CD4-positive, alpha-beta T cell (primary cell): ENCODE results near the gene C3orf52. TPM values are rescaled to one million over a fixed set of nuclear protein-coding genes. Genes with fewer than 3 reads are reported as not detected.
A peak's percentile ranks its signal among the peaks of the same experiment; 100 is the strongest.

ENCODE experiments used
- ATAC-seq: fragments of 200-7000 bp; cut with Tn5 transposase; one replicate; pipeline ENCODE4 v1.10.0; 2022; ENCODE audit warnings: mild to moderate bottlenecking; ENCODE audit not compliant: poor library complexity
- CTCF ChIA-PET: fragments of 350-600 bp; sonication (Branson Sonifier 250); formaldehyde crosslinking; loops from one replicate; lab custom pipeline; 2021; ENCODE audit warnings: antibody characterized with exemption, inconsistent platforms; lab: Charles Lee
- POLR2A ChIA-PET: fragments of 350-600 bp; sonication (Branson Sonifier 250); formaldehyde crosslinking; loops from one replicate; lab custom pipeline; 2021; ENCODE audit warnings: antibody characterized with exemption, inconsistent platforms; lab: Charles Lee
- DNase-seq, 14 experiments: peaks; one replicate each; pipeline ENCODE4 v3.0.0-alpha.2; 2013 to 2020; ENCODE audit warnings: mixed read lengths in 2 of 14
- H3K27ac ChIP-seq, 2 donors: one replicate each; pipeline versions ENCODE4 v1.5.1 to v1.7.0; 2013; ENCODE audit warnings: low read length in 2 of 2, low read depth in 1 of 2, mild to moderate bottlenecking in 1 of 2
- H3K27me3 ChIP-seq, 2 experiments: 1 replicate in 1 of 2; 2 replicates in 1 of 2; pipeline versions ENCODE4 v1.6.1 to v1.7.0; 2013; ENCODE audit warnings: low read length in 2 of 2, control low read depth in 1 of 2, mild to moderate bottlenecking in 1 of 2, moderate library complexity in 1 of 2; ENCODE audit not compliant: insufficient read depth in 2 of 2, control insufficient read depth in 1 of 2
- H3K36me3 ChIP-seq: one replicate; pipeline ENCODE4 v1.6.1; 2013; ENCODE audit warnings: low read length, control low read depth; ENCODE audit not compliant: insufficient read depth
- H3K4me1 ChIP-seq: one replicate; pipeline ENCODE4 v1.6.1; 2013; ENCODE audit warnings: low read length, control low read depth; ENCODE audit not compliant: insufficient read depth
- H3K4me3 ChIP-seq: one replicate; pipeline ENCODE4 v1.5.1; 2013; ENCODE audit warnings: mild to moderate bottlenecking, low read length, moderate library complexity
- H3K9me3 ChIP-seq, 2 experiments: 1 replicate in 1 of 2; 2 replicates in 1 of 2; pipeline versions ENCODE4 v1.6.1 to v1.7.0; 2013; ENCODE audit warnings: low read length in 2 of 2, mild to moderate bottlenecking in 2 of 2, control low read depth in 1 of 2, moderate library complexity in 1 of 2; ENCODE audit not compliant: control insufficient read depth in 1 of 2, insufficient read depth in 1 of 2
- H3K27ac Mint-ChIP-seq: one replicate; pipeline ENCODE4 v1.8.0; 2020; ENCODE audit warnings: mixed read lengths
- H3K27me3 Mint-ChIP-seq: one replicate; pipeline ENCODE4 v1.8.0; 2021; ENCODE audit warnings: mixed read lengths
- H3K36me3 Mint-ChIP-seq: one replicate; pipeline ENCODE4 v1.8.0; 2021; ENCODE audit warnings: low read depth, mixed read lengths
- H3K4me1 Mint-ChIP-seq: one replicate; pipeline ENCODE4 v1.8.0; 2021; ENCODE audit warnings: low read depth, mixed read lengths
- H3K4me3 Mint-ChIP-seq: one replicate; pipeline ENCODE4 v1.8.0; 2020; ENCODE audit warnings: mild to moderate bottlenecking, mixed read lengths
- H3K9me3 Mint-ChIP-seq: one replicate; pipeline ENCODE4 v1.8.0; 2020; ENCODE audit warnings: mixed read lengths
- CTCF ChIP-seq: fragments of 200-600 bp; IDR thresholded peaks from one replicate; pipeline ENCODE4 v1.8.0; 2022; ENCODE audit warnings: antibody characterized with exemption, mild to moderate bottlenecking
- intact Hi-C, 2 experiments: fragments of 100-400 bp; cut with DNase I in 1 of 2; cut with micrococcal nuclease in 1 of 2; formaldehyde crosslinking; loops; one replicate each; pipeline versions ENCODE4 v1.15.1 to v1.9.0; 2023 to 2025; cut with DNase I, micrococcal nuclease
- total RNA-seq, 174 experiments: library from RNA in 2 of 174; stranded (reverse) in 2 of 174; gene quantifications; one replicate each; pipeline ENCODE4 v1.2.3 and lab custom pipeline; 2021 to 2026

Gene C3orf52
- total RNA-seq, 2 experiments from 2014 or later: 1.6 to 2.7 TPM

GRCh38 chr3:112074616-112075497, 11.3 kb upstream of the C3orf52 start:
- Mint-ChIP-seq H3K9me3 (peaks cover 5% of the 10 kb centered on the region), H3K4me3 (peak overlapping the region; percentile 70), H3K27ac (peak overlapping the region; percentile 94), H3K36me3 (peaks cover 4% of the 10 kb centered on the region), H3K4me1 (peaks cover 56% of the 10 kb centered on the region), H3K27me3 (no peaks in the 10 kb centered on the region)
- H3K27me3 ChIP-seq: no peaks in the 10 kb centered on the region
- H3K36me3 ChIP-seq: no peaks in the 10 kb centered on the region
- ChIA-PET CTCF (no interaction called here), POLR2A (interaction anchor here (2.3 kb wide), 1 partner anchor 10 kb away, joined by 7 read pairs; no protein-coding TSS in a partner anchor)
- peaks cover 21% of the 10 kb centered on the region for H3K4me1 ChIP-seq
- DNase-seq (peak in 12 of 14 experiments; percentile 5 to 77 (median 42)), ATAC-seq (peak; percentile 86)
- H3K9me3 ChIP-seq: no peaks in the 10 kb centered on the region
- H3K27ac ChIP-seq: peak overlapping the region in 1 of 2 donors; percentile 48
- no peak overlapping the region for H3K4me3 ChIP-seq
- TF ChIP-seq CTCF: no peak
- intact Hi-C loops: loop anchor here in 1 of 2 experiments (5.0 kb wide), 1 partner anchor 98 kb away; the partner anchor contains the start of gene ABHD10

- no peak overlapping the region for H3K4me3 ChIP-seq
- peaks cover 11% of the 10 kb centered on the region for H3K4me1 ChIP-seq
- Mint-ChIP-seq H3K27me3 (no peaks in the 10 kb centered on the region), H3K27ac (no peak overlapping the region), H3K4me3 (no peak overlapping the region), H3K4me1 (peaks cover 27% of the 10 kb centered on the region), H3K9me3 (no peaks in the 10 kb centered on the region), H3K36me3 (no peaks in the 10 kb centered on the region)
- no peak overlapping the region for H3K27ac ChIP-seq
- no peak for TF ChIP-seq CTCF
- no peaks in the 10 kb centered on the region for H3K27me3 ChIP-seq
- H3K36me3 ChIP-seq: no peaks in the 10 kb centered on the region
- ChIA-PET CTCF (no interaction called here), POLR2A (no interaction called here)
- DNase-seq (no peak), ATAC-seq (no peak)
- H3K9me3 ChIP-seq: no peaks in the 10 kb centered on the region
- intact Hi-C loops: loop anchor here in 1 of 2 experiments (5.0 kb wide), 1 partner anchor 101 kb away; the partner anchor contains the start of gene ABHD10
These were observed 7.8 kb upstream of the C3orf52 start for GRCh38 chr3:112078125-112079083.

GRCh38 chr3:112083239-112083638, 3.0 kb upstream of the C3orf52 start:
- Mint-ChIP-seq H3K27ac (no peak overlapping the region), H3K9me3 (no peaks in the 10 kb centered on the region), H3K27me3 (no peaks in the 10 kb centered on the region), H3K36me3 (no peaks in the 10 kb centered on the region), H3K4me1 (peaks cover 45% of the 10 kb centered on the region), H3K4me3 (no peak overlapping the region)
- H3K9me3 ChIP-seq: no peaks in the 10 kb centered on the region
- H3K4me1 ChIP-seq: peaks cover 25% of the 10 kb centered on the region
- intact Hi-C loops: no loop called here
- no peak overlapping the region for H3K4me3 ChIP-seq
- no peak for ATAC-seq
- no peak overlapping the region for H3K27ac ChIP-seq
- ChIA-PET CTCF (no interaction called here), POLR2A (no interaction called here)
- no peak for DNase-seq
- H3K27me3 ChIP-seq: no peaks in the 10 kb centered on the region
- no peak for TF ChIP-seq CTCF
- no peaks in the 10 kb centered on the region for H3K36me3 ChIP-seq
